Sigmoid colon (tissue), 4 donors: ENCODE data around the gene DAPK2.

Source experiments
- EP300 ChIP-seq, 4 donors: sonication (generic); formaldehyde crosslinking; IDR thresholded peaks; one replicate each; pipeline ENCODE4 v1.6.1; 2017; ENCODE audit warnings: antibody characterized with exemption in 4 of 4
- POLR2A ChIP-seq, 2 donors: fragments of 450-650 bp; IDR thresholded peaks; one replicate each; pipeline ENCODE4 v1.6.1; 2016; ENCODE audit warnings: antibody characterized with exemption in 2 of 2, mild to moderate bottlenecking in 2 of 2, moderate library complexity in 2 of 2
- TF ChIP-seq, protein P1 (sequence below), 4 experiments: fragments of 450-650 bp in 3 of 4; fragments of 200-600 bp in 1 of 4; IDR thresholded peaks; one replicate each; pipeline ENCODE4 v1.5.1; 2016 to 2019; ENCODE audit warnings: antibody characterized with exemption in 4 of 4, mild to moderate bottlenecking in 3 of 4, moderate library complexity in 2 of 4

DNA sequence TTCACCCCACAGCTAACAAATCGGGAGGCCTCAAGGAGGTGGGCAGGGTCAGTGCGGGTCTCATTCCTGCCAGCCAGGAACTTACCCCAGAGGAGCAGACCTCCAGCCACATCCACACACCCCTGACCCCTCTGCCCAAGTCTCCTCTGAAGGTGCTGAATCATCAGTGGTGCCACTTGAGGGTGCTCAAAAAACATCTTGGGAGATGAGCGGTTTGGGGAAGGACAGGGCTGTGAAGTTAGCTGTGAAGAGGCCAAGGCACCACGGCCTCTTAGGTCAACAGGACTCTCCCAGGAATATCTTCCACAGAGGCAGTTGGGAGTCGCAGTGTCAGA lies 1.2 kb downstream of the DAPK2 start:
- TF ChIP-seq, protein P1, sequence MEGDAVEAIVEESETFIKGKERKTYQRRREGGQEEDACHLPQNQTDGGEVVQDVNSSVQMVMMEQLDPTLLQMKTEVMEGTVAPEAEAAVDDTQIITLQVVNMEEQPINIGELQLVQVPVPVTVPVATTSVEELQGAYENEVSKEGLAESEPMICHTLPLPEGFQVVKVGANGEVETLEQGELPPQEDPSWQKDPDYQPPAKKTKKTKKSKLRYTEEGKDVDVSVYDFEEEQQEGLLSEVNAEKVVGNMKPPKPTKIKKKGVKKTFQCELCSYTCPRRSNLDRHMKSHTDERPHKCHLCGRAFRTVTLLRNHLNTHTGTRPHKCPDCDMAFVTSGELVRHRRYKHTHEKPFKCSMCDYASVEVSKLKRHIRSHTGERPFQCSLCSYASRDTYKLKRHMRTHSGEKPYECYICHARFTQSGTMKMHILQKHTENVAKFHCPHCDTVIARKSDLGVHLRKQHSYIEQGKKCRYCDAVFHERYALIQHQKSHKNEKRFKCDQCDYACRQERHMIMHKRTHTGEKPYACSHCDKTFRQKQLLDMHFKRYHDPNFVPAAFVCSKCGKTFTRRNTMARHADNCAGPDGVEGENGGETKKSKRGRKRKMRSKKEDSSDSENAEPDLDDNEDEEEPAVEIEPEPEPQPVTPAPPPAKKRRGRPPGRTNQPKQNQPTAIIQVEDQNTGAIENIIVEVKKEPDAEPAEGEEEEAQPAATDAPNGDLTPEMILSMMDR (IDR thresholded peaks at IDR 0.05), result no peak
- no peak for TF ChIP-seq POLR2A (IDR thresholded peaks at IDR 0.05)
- no peak for TF ChIP-seq EP300 (IDR thresholded peaks at IDR 0.05)
